ENCODE measurements around the gene FGF11. TPM values are rescaled to one million over a fixed set of nuclear protein-coding genes. Genes with fewer than 3 reads are reported as not detected.

The FGF11 gene
- total RNA-seq, 2 donors from 2014 or later, result 1.2 to 1.6 TPM

GRCh38 chr17:7438656-7439460, 454 bp upstream of the FGF11 start:
- Histone ChIP-seq H3K36me3 (no peaks in the 10 kb centered on the region), H3K9ac (ENCODE audit: low read depth in 2 of 2, low read length in 2 of 2) (no peak overlapping the region), H3K9me3 (no peaks in the 10 kb centered on the region), H3K27ac (no peak overlapping the region), H3K4me1 (peaks cover 18% of the 10 kb centered on the region), H3K4me3 (peak overlapping the region; percentile 26), H3K27me3 (peaks cover 38% of the 10 kb centered on the region)
- no peak for DNase-seq
- intact Hi-C loops (cut with DNase I), result loop anchor here (5.0 to 10.0 kb wide), 2 partner anchors 82 to 146 kb away; partner anchors contain the start of genes MPDU1 and TMEM95
- TF ChIP-seq CTCF (IDR thresholded peaks at IDR 0.05), result no peak

- no peaks in the 10 kb centered on the region for H3K36me3 ChIP-seq
- peak overlapping the region in 1 of 2 donors; percentile 55 for H3K9ac ChIP-seq (ENCODE audit: low read depth in 2 of 2, low read length in 2 of 2)
- peak; percentile 36 for DNase-seq
- intact Hi-C loops (cut with DNase I), result no loop called here
- no peak overlapping the region for H3K27ac ChIP-seq
- H3K4me1 ChIP-seq, result peaks cover 18% of the 10 kb centered on the region
- H3K27me3 ChIP-seq, result peaks cover 38% of the 10 kb centered on the region
- no peaks in the 10 kb centered on the region for H3K9me3 ChIP-seq
- peak overlapping the region; percentile 27 for H3K4me3 ChIP-seq
- TF ChIP-seq CTCF (IDR thresholded peaks at IDR 0.05), result no peak
Observed at GRCh38 chr17:7440113-7440833, 961 bp downstream of the FGF11 start.

GRCh38 chr17:7440834-7441195, 1.5 kb downstream of the FGF11 start:
- Histone ChIP-seq H3K36me3 (no peaks in the 10 kb centered on the region), H3K9me3 (no peaks in the 10 kb centered on the region), H3K27me3 (peaks cover 38% of the 10 kb centered on the region), H3K4me3 (no peak overlapping the region), H3K9ac (ENCODE audit: low read depth in 2 of 2, low read length in 2 of 2) (no peak overlapping the region), H3K27ac (no peak overlapping the region), H3K4me1 (peaks cover 18% of the 10 kb centered on the region)
- no peak for TF ChIP-seq CTCF (IDR thresholded peaks at IDR 0.05)
- DNase-seq, result no peak
- intact Hi-C loops (cut with DNase I), result no loop called here

- H3K4me1 ChIP-seq, result peaks cover 18% of the 10 kb centered on the region
- DNase-seq, result no peak
- no peak overlapping the region for H3K4me3 ChIP-seq
- H3K36me3 ChIP-seq, result no peaks in the 10 kb centered on the region
- no peak overlapping the region for H3K9ac ChIP-seq (ENCODE audit: low read depth in 2 of 2, low read length in 2 of 2)
- no peaks in the 10 kb centered on the region for H3K9me3 ChIP-seq
- peaks cover 38% of the 10 kb centered on the region for H3K27me3 ChIP-seq
- H3K27ac ChIP-seq, result no peak overlapping the region
- intact Hi-C loops (cut with DNase I), result no loop called here
- no peak for TF ChIP-seq CTCF (IDR thresholded peaks at IDR 0.05)
Observed at GRCh38 chr17:7441266-7441665, 2.0 kb downstream of the FGF11 start.

- Histone ChIP-seq H3K27ac (no peak overlapping the region), H3K9ac (ENCODE audit: low read depth in 2 of 2, low read length in 2 of 2) (no peak overlapping the region), H3K4me1 (peaks cover 16% of the 10 kb centered on the region), H3K27me3 (peaks cover 38% of the 10 kb centered on the region), H3K36me3 (no peaks in the 10 kb centered on the region), H3K9me3 (no peaks in the 10 kb centered on the region), H3K4me3 (no peak overlapping the region)
- DNase-seq, result no peak
- intact Hi-C loops (cut with DNase I), result no loop called here
- no peak for TF ChIP-seq CTCF (IDR thresholded peaks at IDR 0.05)
Observed at GRCh38 chr17:7442142-7442541, 2.8 kb downstream of the FGF11 start.

Data from colonic mucosa (tissue), 4 donors.